ENCODE measurements around the gene TFAP2E.

Gene TFAP2E

GRCh38 chr1:35611655-35612054, 38.5 kb downstream of the TFAP2E start:
- no peaks in the 10 kb centered on the region for H3K27me3 ChIP-seq (replicated peaks; ENCODE audit: control insufficient read depth, insufficient read depth, low read length, poor library complexity, severe bottlenecking)
- H3K4me3 ChIP-seq (ENCODE audit: insufficient read depth, low read depth, low read length, poor library complexity, severe bottlenecking) = no peak overlapping the region
- no peaks in the 10 kb centered on the region for H3K4me1 ChIP-seq (ENCODE audit: control insufficient read depth, insufficient read depth, low read length, poor library complexity, severe bottlenecking)
- no peak overlapping the region for H3K27ac ChIP-seq (ENCODE audit: insufficient read depth, low read length, poor library complexity, severe bottlenecking)
- no peaks in the 10 kb centered on the region for H3K9me3 ChIP-seq (ENCODE audit: control insufficient read depth, low read length)
- peaks cover 33% of the 10 kb centered on the region for H3K36me3 ChIP-seq (ENCODE audit: control insufficient read depth, insufficient read depth, low read length)
- DNase-seq = no peak

- H3K36me3 ChIP-seq (ENCODE audit: control insufficient read depth, insufficient read depth, low read length) = peaks cover 30% of the 10 kb centered on the region
Measured at GRCh38 chr1:35615440-35615839, 42.3 kb downstream of the TFAP2E start.

GRCh38 chr1:35619237-35620121, 46.4 kb downstream of the TFAP2E start:
- H3K27ac ChIP-seq (ENCODE audit: insufficient read depth, low read length, poor library complexity, severe bottlenecking) = no peak overlapping the region
- peaks cover 14% of the 10 kb centered on the region for H3K36me3 ChIP-seq (ENCODE audit: control insufficient read depth, insufficient read depth, low read length)
- H3K4me3 ChIP-seq (ENCODE audit: insufficient read depth, low read depth, low read length, poor library complexity, severe bottlenecking) = no peak overlapping the region
- no peak for DNase-seq
- H3K4me1 ChIP-seq (ENCODE audit: control insufficient read depth, insufficient read depth, low read length, poor library complexity, severe bottlenecking) = no peaks in the 10 kb centered on the region
- no peaks in the 10 kb centered on the region for H3K9me3 ChIP-seq (ENCODE audit: control insufficient read depth, low read length)
- no peaks in the 10 kb centered on the region for H3K27me3 ChIP-seq (replicated peaks; ENCODE audit: control insufficient read depth, insufficient read depth, low read length, poor library complexity, severe bottlenecking)

More at GRCh38 chr1:35615440-35615839, 42.3 kb downstream of the TFAP2E start:
- Histone ChIP-seq H3K27me3 (replicated peaks; ENCODE audit: control insufficient read depth, insufficient read depth, low read length, poor library complexity, severe bottlenecking) (no peaks in the 10 kb centered on the region), H3K9me3 (ENCODE audit: control insufficient read depth, low read length) (no peaks in the 10 kb centered on the region), H3K27ac (ENCODE audit: insufficient read depth, low read length, poor library complexity, severe bottlenecking) (no peak overlapping the region), H3K4me3 (ENCODE audit: insufficient read depth, low read depth, low read length, poor library complexity, severe bottlenecking) (no peak overlapping the region), H3K4me1 (ENCODE audit: control insufficient read depth, insufficient read depth, low read length, poor library complexity, severe bottlenecking) (no peaks in the 10 kb centered on the region)
- no peak for DNase-seq

GRCh38 chr1:35622510-35623178, 49.5 kb downstream of the TFAP2E start:
- Histone ChIP-seq H3K9me3 (ENCODE audit: control insufficient read depth, low read length) (no peaks in the 10 kb centered on the region), H3K4me3 (ENCODE audit: insufficient read depth, low read depth, low read length, poor library complexity, severe bottlenecking) (no peak overlapping the region), H3K27ac (ENCODE audit: insufficient read depth, low read length, poor library complexity, severe bottlenecking) (no peak overlapping the region), H3K27me3 (replicated peaks; ENCODE audit: control insufficient read depth, insufficient read depth, low read length, poor library complexity, severe bottlenecking) (no peaks in the 10 kb centered on the region), H3K4me1 (ENCODE audit: control insufficient read depth, insufficient read depth, low read length, poor library complexity, severe bottlenecking) (no peaks in the 10 kb centered on the region), H3K36me3 (ENCODE audit: control insufficient read depth, insufficient read depth, low read length) (peaks cover 14% of the 10 kb centered on the region)
- no peak for DNase-seq

GRCh38 chr1:35623832-35624231, 50.7 kb downstream of the TFAP2E start:
- Histone ChIP-seq H3K9me3 (ENCODE audit: control insufficient read depth, low read length) (no peaks in the 10 kb centered on the region), H3K27me3 (replicated peaks; ENCODE audit: control insufficient read depth, insufficient read depth, low read length, poor library complexity, severe bottlenecking) (no peaks in the 10 kb centered on the region), H3K36me3 (ENCODE audit: control insufficient read depth, insufficient read depth, low read length) (peaks cover 15% of the 10 kb centered on the region), H3K4me1 (ENCODE audit: control insufficient read depth, insufficient read depth, low read length, poor library complexity, severe bottlenecking) (no peaks in the 10 kb centered on the region), H3K27ac (ENCODE audit: insufficient read depth, low read length, poor library complexity, severe bottlenecking) (no peak overlapping the region), H3K4me3 (ENCODE audit: insufficient read depth, low read depth, low read length, poor library complexity, severe bottlenecking) (no peak overlapping the region)
- DNase-seq = no peak

- Histone ChIP-seq H3K4me1 (ENCODE audit: control insufficient read depth, insufficient read depth, low read length, poor library complexity, severe bottlenecking) (no peaks in the 10 kb centered on the region), H3K27ac (ENCODE audit: insufficient read depth, low read length, poor library complexity, severe bottlenecking) (no peak overlapping the region), H3K27me3 (replicated peaks; ENCODE audit: control insufficient read depth, insufficient read depth, low read length, poor library complexity, severe bottlenecking) (no peaks in the 10 kb centered on the region), H3K36me3 (ENCODE audit: control insufficient read depth, insufficient read depth, low read length) (peaks cover 49% of the 10 kb centered on the region), H3K9me3 (ENCODE audit: control insufficient read depth, low read length) (no peaks in the 10 kb centered on the region), H3K4me3 (ENCODE audit: insufficient read depth, low read depth, low read length, poor library complexity, severe bottlenecking) (no peak overlapping the region)
- no peak for DNase-seq
Measured at GRCh38 chr1:35629051-35629450, 55.9 kb downstream of the TFAP2E start.

GRCh38 chr1:35631396-35631795, 58.3 kb downstream of the TFAP2E start:
- no peak for DNase-seq
- no peaks in the 10 kb centered on the region for H3K27me3 ChIP-seq (replicated peaks; ENCODE audit: control insufficient read depth, insufficient read depth, low read length, poor library complexity, severe bottlenecking)
- H3K36me3 ChIP-seq (ENCODE audit: control insufficient read depth, insufficient read depth, low read length) = peaks cover 66% of the 10 kb centered on the region
- H3K4me3 ChIP-seq (ENCODE audit: insufficient read depth, low read depth, low read length, poor library complexity, severe bottlenecking) = no peak overlapping the region
- H3K27ac ChIP-seq (ENCODE audit: insufficient read depth, low read length, poor library complexity, severe bottlenecking) = no peak overlapping the region
- H3K4me1 ChIP-seq (ENCODE audit: control insufficient read depth, insufficient read depth, low read length, poor library complexity, severe bottlenecking) = no peaks in the 10 kb centered on the region
- no peaks in the 10 kb centered on the region for H3K9me3 ChIP-seq (ENCODE audit: control insufficient read depth, low read length)

- Histone ChIP-seq H3K4me1 (ENCODE audit: control insufficient read depth, insufficient read depth, low read length, poor library complexity, severe bottlenecking) (peaks cover 7% of the 10 kb centered on the region), H3K27ac (ENCODE audit: insufficient read depth, low read length, poor library complexity, severe bottlenecking) (no peak overlapping the region), H3K27me3 (replicated peaks; ENCODE audit: control insufficient read depth, insufficient read depth, low read length, poor library complexity, severe bottlenecking) (no peaks in the 10 kb centered on the region), H3K36me3 (ENCODE audit: control insufficient read depth, insufficient read depth, low read length) (peaks cover 57% of the 10 kb centered on the region), H3K4me3 (ENCODE audit: insufficient read depth, low read depth, low read length, poor library complexity, severe bottlenecking) (no peak overlapping the region), H3K9me3 (ENCODE audit: control insufficient read depth, low read length) (no peaks in the 10 kb centered on the region)
- no peak for DNase-seq
Measured at GRCh38 chr1:35633547-35633946, 60.4 kb downstream of the TFAP2E start.

GRCh38 chr1:35637401-35637809, 64.3 kb downstream of the TFAP2E start:
- peaks cover 21% of the 10 kb centered on the region for H3K36me3 ChIP-seq (ENCODE audit: control insufficient read depth, insufficient read depth, low read length)
- no peak for DNase-seq
- no peaks in the 10 kb centered on the region for H3K9me3 ChIP-seq (ENCODE audit: control insufficient read depth, low read length)
- H3K27ac ChIP-seq (ENCODE audit: insufficient read depth, low read length, poor library complexity, severe bottlenecking) = peak overlapping the region; percentile 40
- no peaks in the 10 kb centered on the region for H3K27me3 ChIP-seq (replicated peaks; ENCODE audit: control insufficient read depth, insufficient read depth, low read length, poor library complexity, severe bottlenecking)
- H3K4me3 ChIP-seq (ENCODE audit: insufficient read depth, low read depth, low read length, poor library complexity, severe bottlenecking) = peak overlapping the region; percentile 27
- H3K4me1 ChIP-seq (ENCODE audit: control insufficient read depth, insufficient read depth, low read length, poor library complexity, severe bottlenecking) = peaks cover 17% of the 10 kb centered on the region

Data from effector memory CD4-positive, alpha-beta T cell (primary cell).